Thymus (tissue), 11 donors: ENCODE results near the gene PACS2. TPM values are rescaled to one million over a fixed set of nuclear protein-coding genes. Genes with fewer than 3 reads are reported as not detected.
"Not testable (repeated sequence)": the region's sequence is repeated elsewhere in the genome, so short reads cannot be mapped to it uniquely, and the experiment has no call there.

Source experiments
- DNase-seq, 9 donors: peaks; one replicate each; pipeline ENCODE4 v3.0.0-alpha.2; 2013; ENCODE audit warnings: low spot score in 9 of 9, low read depth in 6 of 9, missing footprints in 1 of 9
- H3K27ac ChIP-seq, 2 donors: one replicate each; pipeline ENCODE4 v1.5.1; 2013; ENCODE audit warnings: control low read depth in 1 of 2, low read depth in 1 of 2, low read length in 1 of 2, mild to moderate bottlenecking in 1 of 2, moderate library complexity in 1 of 2
- H3K27me3 ChIP-seq, 2 donors: one replicate each; pipeline ENCODE4 v1.5.1; 2013; ENCODE audit warnings: low read length in 1 of 2; ENCODE audit not compliant: control insufficient read depth in 2 of 2, insufficient read depth in 1 of 2
- H3K36me3 ChIP-seq, 2 donors: one replicate each; pipeline ENCODE4 v1.5.1; 2013; ENCODE audit warnings: low read length in 1 of 2, mild to moderate bottlenecking in 1 of 2, moderate library complexity in 1 of 2; ENCODE audit not compliant: control insufficient read depth in 2 of 2, insufficient read depth in 2 of 2
- H3K4me1 ChIP-seq, 2 donors: one replicate each; pipeline ENCODE4 v1.5.1; 2013; ENCODE audit warnings: low read length in 2 of 2; ENCODE audit not compliant: control insufficient read depth in 2 of 2, insufficient read depth in 2 of 2
- H3K4me3 ChIP-seq, 2 donors: one replicate each; pipeline ENCODE4 v1.5.1; 2013; ENCODE audit warnings: low read length in 2 of 2, control low read depth in 1 of 2, mild to moderate bottlenecking in 1 of 2
- H3K9me3 ChIP-seq, 2 donors: one replicate each; pipeline ENCODE4 v1.5.1; 2013; ENCODE audit warnings: low read length in 1 of 2, mild to moderate bottlenecking in 1 of 2; ENCODE audit not compliant: control insufficient read depth in 2 of 2, insufficient read depth in 1 of 2
- WGBS: extraction: QIAGEN DNeasy Blood & Tissue Kit; methylation state at CpG from one replicate; pipeline ENCODE4 v1.1.7; 2013; 5-methylcytosine and 5-hydroxymethylcytosine counted together
- polyA plus RNA-seq: library from polyadenylated mRNA; stranded (reverse); fragments of 200-250 nt; gene quantifications from one replicate; pipeline ENCODE4 v1.2.3, GENCODE V29; 2013
- total RNA-seq: library from RNA; stranded (reverse); fragments of 120-200 nt; gene quantifications from one replicate; pipeline ENCODE4 v1.2.4, GENCODE V29; 2013
- donor health status: healthy.

PACS2 gene
- total and polyA plus RNA-seq, 2 donors = 20.5 to 64.6 TPM

DNA sequence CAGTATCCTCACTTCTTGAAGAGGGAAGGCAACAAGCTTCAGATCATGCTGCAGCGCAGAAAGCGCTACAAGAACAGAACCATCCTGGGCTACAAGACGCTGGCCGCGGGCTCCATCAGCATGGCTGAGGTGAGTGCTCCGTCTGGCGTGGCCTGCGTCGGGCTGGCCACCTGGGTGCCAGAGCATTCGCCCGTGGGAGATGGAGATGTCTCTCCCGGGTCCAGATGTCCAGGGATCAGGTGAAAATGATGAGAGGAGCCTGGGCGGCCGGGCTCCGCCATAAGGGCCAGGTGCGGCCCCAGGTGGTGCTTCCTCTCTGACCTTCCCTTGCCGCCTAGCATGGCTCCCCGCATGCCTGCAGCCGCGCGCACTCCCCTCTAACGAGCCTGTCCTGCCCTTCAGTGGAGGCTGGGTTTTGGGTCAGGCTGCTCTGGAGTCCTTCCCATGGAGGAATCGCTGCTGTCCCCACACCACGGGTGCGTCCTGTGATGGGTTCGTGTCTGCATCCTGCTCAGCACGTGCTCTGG, 40.6 kb downstream of the PACS2 start:
- Histone ChIP-seq H3K4me1 (peaks cover 0 to 3% of the 10 kb centered on the region in 2 donors), H3K36me3 (peaks cover 4 to 5% of the 10 kb centered on the region in 2 donors), H3K4me3 (no peak overlapping the region), H3K27ac (no peak overlapping the region), H3K9me3 (no peaks in the 10 kb centered on the region), H3K27me3 (no peaks in the 10 kb centered on the region)
- 98% methylated on average over 27 of the region's 27 CpGs for WGBS
- DNase-seq = no peak

DNA sequence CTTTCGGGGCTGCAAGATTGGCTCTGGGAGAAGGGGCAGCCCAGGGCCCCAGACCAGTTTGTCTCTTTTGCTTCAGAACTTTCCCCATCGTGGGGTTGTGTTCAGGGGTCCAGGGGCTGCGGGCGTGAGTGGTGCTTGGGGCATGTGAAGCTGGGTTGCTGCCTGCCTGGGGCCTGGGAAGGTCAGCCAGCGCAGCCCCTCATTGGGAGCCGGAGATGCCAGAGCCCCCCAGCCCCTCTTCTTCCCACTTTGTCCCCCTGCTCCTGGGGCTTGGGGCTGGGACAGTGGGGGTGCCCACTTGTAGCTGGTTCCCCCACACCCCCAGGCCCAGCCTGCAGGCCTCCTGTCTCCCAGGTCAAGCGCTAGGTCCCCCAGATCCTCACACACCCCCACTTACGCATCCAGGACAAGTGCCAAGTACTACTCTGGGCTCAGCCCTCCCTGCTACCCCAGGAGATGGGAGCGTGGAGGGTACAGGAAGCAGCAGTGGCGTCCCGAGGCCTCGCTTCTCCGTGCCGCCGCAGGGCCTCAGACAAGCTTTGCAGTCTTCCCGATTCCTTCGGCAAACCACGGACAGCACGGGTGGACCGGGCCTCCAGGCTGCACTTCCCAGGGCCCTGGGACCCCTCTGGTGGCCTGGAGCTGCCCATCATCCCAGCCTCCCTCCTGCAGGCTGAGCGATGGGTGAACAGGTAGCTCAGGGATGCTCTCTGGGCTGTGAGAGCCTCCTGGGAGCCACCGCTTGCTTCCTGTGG, 41.5 kb downstream of the PACS2 start:
- Histone ChIP-seq H3K4me1 (peaks cover 0 to 3% of the 10 kb centered on the region in 2 donors), H3K4me3 (no peak overlapping the region), H3K27ac (no peak overlapping the region), H3K36me3 (peaks cover 4 to 6% of the 10 kb centered on the region in 2 donors), H3K27me3 (no peaks in the 10 kb centered on the region), H3K9me3 (no peaks in the 10 kb centered on the region)
- DNase-seq = no peak
- WGBS = 97% methylated on average over 22 of the region's 22 CpGs

DNA sequence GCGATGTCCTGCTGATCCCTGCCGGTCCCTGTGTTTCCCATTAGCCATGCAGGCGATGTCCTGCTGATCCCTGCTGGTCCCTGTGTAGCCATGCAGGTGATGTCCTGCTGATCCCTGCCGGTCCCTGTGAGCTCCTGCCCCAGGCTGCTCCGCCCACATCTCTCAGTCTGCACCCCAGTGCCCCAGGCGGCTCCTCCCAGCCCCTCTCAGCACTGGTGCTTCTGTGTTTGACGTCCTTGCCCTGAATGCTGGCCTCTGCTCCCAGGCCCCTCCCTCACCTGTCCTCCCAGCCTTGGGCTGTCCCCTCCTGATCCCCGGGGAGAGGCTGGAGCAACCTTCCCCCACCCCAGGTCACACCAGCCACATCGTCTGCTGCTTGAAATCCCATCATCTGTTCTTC, 42.4 kb downstream of the PACS2 start:
- DNase-seq = no peak
- peaks cover 0 to 2% of the 10 kb centered on the region in 2 donors for H3K4me1 ChIP-seq
- no peaks in the 10 kb centered on the region for H3K27me3 ChIP-seq
- H3K9me3 ChIP-seq = no peaks in the 10 kb centered on the region
- no peak overlapping the region for H3K27ac ChIP-seq
- H3K4me3 ChIP-seq = no peak overlapping the region
- WGBS = 97% methylated on average over 9 of the region's 9 CpGs
- H3K36me3 ChIP-seq = peaks cover 4 to 6% of the 10 kb centered on the region in 2 donors

DNA sequence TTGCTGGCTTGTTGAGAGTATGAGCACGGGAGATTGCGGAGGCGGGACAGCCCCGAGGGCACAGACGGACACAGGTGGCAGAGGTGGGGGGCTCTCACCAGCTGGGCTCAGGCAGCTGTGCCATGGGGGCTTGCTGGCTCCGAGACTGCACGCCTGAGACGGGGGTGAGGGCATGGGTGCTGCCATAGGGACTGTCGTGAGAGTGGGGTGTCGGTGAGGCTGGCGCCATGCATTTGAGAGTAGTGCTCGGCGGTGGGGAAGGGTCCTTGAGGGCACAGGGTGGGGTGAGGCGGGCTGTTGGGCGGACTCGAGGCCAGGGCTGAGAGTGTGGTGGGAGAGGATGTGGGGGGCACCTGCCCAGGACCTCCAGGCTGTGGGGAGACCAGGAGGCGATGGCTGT, 43.1 kb downstream of the PACS2 start:
- 98% methylated on average over 17 of the region's 17 CpGs for WGBS
- Histone ChIP-seq H3K27me3 (no peaks in the 10 kb centered on the region), H3K27ac (no peak overlapping the region), H3K36me3 (peaks cover 4 to 6% of the 10 kb centered on the region in 2 donors), H3K4me1 (no peaks in the 10 kb centered on the region), H3K4me3 (no peak overlapping the region), H3K9me3 (no peaks in the 10 kb centered on the region)
- DNase-seq = no peak

DNA sequence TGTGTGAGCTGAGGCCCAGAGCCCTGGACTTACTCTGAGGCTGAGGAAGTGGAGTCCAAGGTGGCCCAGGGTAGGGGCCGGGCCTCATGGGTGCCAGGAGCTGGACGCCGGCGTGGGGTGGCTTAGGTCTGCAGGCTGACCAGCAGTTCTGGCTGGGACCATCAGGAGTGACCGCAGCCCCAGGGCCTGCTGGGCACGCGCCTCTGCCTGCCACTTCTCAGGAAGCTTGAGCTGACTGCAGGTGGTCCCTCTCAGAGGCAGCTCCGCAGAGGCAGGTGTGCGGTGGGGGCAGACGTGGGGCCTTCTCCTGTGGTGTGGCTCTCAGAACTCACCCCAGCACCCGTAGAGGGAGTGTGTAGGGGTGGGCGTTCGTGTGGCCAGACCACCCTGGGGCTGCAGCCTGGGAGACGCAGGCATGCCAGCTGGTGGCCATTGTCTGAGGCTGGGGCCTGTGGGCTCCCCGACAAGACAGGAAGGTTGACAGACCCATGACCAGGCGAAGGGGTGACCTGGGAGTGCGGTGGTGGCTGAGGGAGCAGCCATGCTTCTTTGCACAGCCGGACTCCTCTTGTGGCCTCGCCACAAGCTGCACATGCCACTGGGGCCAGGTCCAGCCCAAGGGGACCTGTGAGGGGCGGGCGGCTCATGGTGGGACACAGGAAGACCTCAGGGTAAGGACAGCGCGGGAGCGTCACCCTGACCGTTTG, 43.7 kb downstream of the PACS2 start:
- H3K4me3 ChIP-seq = no peak overlapping the region
- no peak for DNase-seq
- no peaks in the 10 kb centered on the region for H3K9me3 ChIP-seq
- H3K4me1 ChIP-seq = no peaks in the 10 kb centered on the region
- H3K27ac ChIP-seq = no peak overlapping the region
- WGBS = 96% methylated on average over 25 of the region's 25 CpGs
- peaks cover 4 to 6% of the 10 kb centered on the region in 2 donors for H3K36me3 ChIP-seq
- H3K27me3 ChIP-seq = no peaks in the 10 kb centered on the region

DNA sequence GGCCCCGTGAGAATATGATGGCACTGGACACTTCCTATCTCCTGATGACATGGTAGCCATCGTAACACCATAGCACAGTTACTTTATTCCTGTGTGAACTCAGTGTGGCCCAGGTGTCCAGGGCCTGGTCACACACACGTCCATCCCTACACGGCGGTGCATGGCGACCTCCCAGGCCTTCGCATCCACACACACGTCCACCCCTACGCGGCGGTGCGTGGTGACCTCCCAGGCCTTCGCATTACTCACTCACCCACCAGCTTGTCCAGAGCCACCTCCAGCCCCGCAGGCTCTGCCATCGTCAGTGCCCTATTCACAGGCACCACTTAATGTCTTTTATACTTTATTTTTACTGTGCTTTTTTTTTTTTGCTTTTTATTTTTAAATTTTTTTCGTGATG, 44.4 kb downstream of the PACS2 start:
- Histone ChIP-seq H3K27ac (no peak overlapping the region), H3K4me1 (peaks cover 0 to under 1% of the 10 kb centered on the region in 2 donors), H3K36me3 (peaks cover 4 to 6% of the 10 kb centered on the region in 2 donors), H3K9me3 (no peaks in the 10 kb centered on the region), H3K27me3 (no peaks in the 10 kb centered on the region), H3K4me3 (no peak overlapping the region)
- no peak for DNase-seq
- 98% methylated on average over 16 of the region's 16 CpGs for WGBS

DNA sequence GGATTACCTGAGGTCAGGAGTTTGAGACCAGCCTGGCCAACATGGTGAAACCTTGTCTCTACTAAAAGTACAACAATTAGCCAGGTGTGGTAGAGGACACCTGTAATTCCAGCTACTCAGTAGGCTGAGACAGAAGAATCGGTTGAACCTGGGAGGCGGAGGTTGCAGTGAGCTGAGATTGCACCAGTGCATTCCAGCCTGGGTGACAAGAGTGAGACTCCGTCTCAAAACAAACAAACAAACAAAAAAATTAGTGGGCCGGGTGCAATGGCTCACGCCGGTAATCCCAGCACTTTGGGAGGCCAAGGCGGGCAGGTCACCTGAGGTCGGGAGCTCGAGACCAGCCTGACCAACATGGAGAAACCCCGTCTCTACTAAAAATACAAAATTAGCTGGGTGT, 46.9 kb downstream of the PACS2 start:
- DNase-seq, H3K9me3 ChIP-seq, H3K27ac ChIP-seq, H3K27me3 ChIP-seq, H3K4me3 ChIP-seq, H3K36me3 ChIP-seq, H3K4me1 ChIP-seq: not testable (repeated sequence)
- 97% methylated on average over 10 of the region's 10 CpGs for WGBS

DNA sequence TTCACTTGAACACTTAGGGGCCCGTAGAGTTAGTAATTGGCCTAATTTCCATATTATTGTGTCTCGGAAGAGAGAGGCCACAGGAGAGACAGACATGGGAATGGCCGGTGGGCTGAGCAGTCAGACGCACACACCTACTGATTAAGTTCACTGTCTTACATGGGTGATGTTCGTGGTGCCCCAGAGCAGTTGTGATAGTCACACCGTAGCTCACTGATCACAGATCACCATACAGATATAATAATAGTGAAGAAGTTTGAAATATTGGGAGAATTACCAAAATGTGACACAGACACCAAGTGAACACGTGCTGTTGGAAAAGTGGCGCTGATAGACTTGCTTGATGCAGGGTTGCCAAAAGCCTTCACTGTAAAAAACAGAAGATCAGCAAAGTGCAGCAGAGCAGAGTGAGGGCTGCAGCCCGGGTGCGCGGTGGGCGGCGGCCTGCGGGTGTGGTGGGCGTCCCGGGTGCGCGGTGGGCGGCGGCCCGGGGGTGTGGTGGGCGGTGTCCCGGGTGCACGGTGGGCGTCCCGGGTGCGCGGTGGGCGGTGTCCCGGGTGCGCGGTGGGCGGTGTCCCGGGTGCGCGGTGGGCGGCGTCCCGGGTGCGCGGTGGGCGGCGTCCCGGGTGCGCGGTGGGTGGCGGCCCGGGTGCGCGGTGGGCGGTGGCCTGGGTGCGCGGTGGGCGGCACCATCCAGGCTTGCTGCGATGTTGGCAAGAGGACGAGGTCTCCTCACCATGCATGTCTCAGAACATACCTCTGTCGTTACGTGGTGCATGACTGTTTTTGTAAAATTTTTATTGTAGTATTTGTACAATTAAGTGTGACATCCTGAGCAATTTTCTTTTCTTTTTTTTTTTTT, 49.5 kb downstream of the PACS2 start:
- peak in 5 of 9 donors; percentile 18 to 60 (median 25) for DNase-seq
- peaks cover 8 to 9% of the 10 kb centered on the region in 2 donors for H3K4me1 ChIP-seq
- H3K4me3 ChIP-seq = peak overlapping the region in 1 of 2 donors; percentile 18
- no peak overlapping the region for H3K27ac ChIP-seq
- WGBS = 12% methylated on average over 58 of the region's 58 CpGs
- H3K27me3 ChIP-seq = no peaks in the 10 kb centered on the region
- H3K9me3 ChIP-seq = no peaks in the 10 kb centered on the region
- H3K36me3 ChIP-seq = peaks cover 4 to 7% of the 10 kb centered on the region in 2 donors
